Vagina (tissue), 2 donors: ENCODE results near the gene RNF6. TPM values are rescaled to one million over a fixed set of nuclear protein-coding genes. Genes with fewer than 3 reads are reported as not detected.
A peak's percentile ranks its signal among the peaks of the same experiment; 100 is the strongest.

Experiments used
- DNase-seq, 2 donors: peaks; one replicate each; pipeline ENCODE4 v3.0.0-alpha.2; 2017; ENCODE audit errors: extremely low spot score in 2 of 2
- H3K27ac ChIP-seq: fragments of 200-600 bp; sonication (generic); one replicate; pipeline ENCODE4 v1.5.1; 2019
- H3K27me3 ChIP-seq: fragments of 200-600 bp; sonication (generic); one replicate; pipeline ENCODE4 v1.5.1; 2019
- H3K36me3 ChIP-seq, 2 donors: fragments of 200-600 bp; sonication (generic); one replicate each; pipeline ENCODE4 v1.5.1; 2017 to 2019
- H3K4me1 ChIP-seq: fragments of 200-600 bp; sonication (generic); one replicate; pipeline ENCODE4 v1.5.1; 2019
- H3K4me3 ChIP-seq, 2 donors: fragments of 200-600 bp; sonication (generic); 1 replicate in 1 of 2; 2 replicates in 1 of 2; pipeline ENCODE4 v1.5.1; 2016 to 2019
- H3K9me3 ChIP-seq: fragments of 200-600 bp; sonication (generic); one replicate; pipeline ENCODE4 v1.5.1; 2019
- CTCF ChIP-seq, 3 experiments: fragments of 450-650 bp in 2 of 3; fragments of 200-600 bp in 1 of 3; sonication (generic) in 1 of 3; IDR thresholded peaks; one replicate each; pipeline ENCODE4 v1.5.1; 2017 to 2019; ENCODE audit warnings: antibody characterized with exemption in 3 of 3, mild to moderate bottlenecking in 2 of 3, moderate library complexity in 2 of 3
- POLR2A ChIP-seq, 2 donors: fragments of 450-650 bp; IDR thresholded peaks; one replicate each; pipeline ENCODE4 v1.6.1; 2017; ENCODE audit warnings: antibody characterized with exemption in 2 of 2, mild to moderate bottlenecking in 2 of 2, moderate library complexity in 2 of 2
- POLR2AphosphoS5 ChIP-seq, 2 donors: sonication (generic); formaldehyde crosslinking; IDR thresholded peaks; one replicate each; pipeline ENCODE4 v1.9.0; 2017; ENCODE audit warnings: antibody characterized with exemption in 2 of 2, mild to moderate bottlenecking in 2 of 2, low read depth in 1 of 2; ENCODE audit not compliant: insufficient read depth in 1 of 2
- intact Hi-C: fragments of 100-400 bp; cut with DNase I; formaldehyde crosslinking; loops from one replicate; pipeline ENCODE4 v1.15.1; 2023
- total RNA-seq: library from RNA; depleted of rRNA; stranded (reverse); fragments of >200 nt; gene quantifications from one replicate; pipeline ENCODE4 v1.2.3, GENCODE V29; 2016

Gene RNF6
- total RNA-seq, 1 donor from 2014 or later = 22.1 TPM

GRCh38 chr13:26186995-26187394 lies 35.1 kb downstream of the RNF6 start:
- no peak for TF ChIP-seq POLR2A (IDR thresholded peaks at IDR 0.05)
- TF ChIP-seq CTCF (IDR thresholded peaks at IDR 0.05) = no peak
- no peak for TF ChIP-seq POLR2AphosphoS5 (IDR thresholded peaks at IDR 0.05; ENCODE audit: insufficient read depth in 1 of 2, low read depth in 1 of 2)
- intact Hi-C loops = loop anchor here (5.0 to 10.0 kb wide), 2 partner anchors 318 to 510 kb away; no protein-coding TSS in a partner anchor
- peaks cover 20% of the 10 kb centered on the region for H3K4me1 ChIP-seq

GRCh38 chr13:26186118-26186870 lies 35.8 kb downstream of the RNF6 start:
- no peaks in the 10 kb centered on the region for H3K9me3 ChIP-seq
- peak in 1 of 2 donors; percentile 91 for DNase-seq
- no peaks in the 10 kb centered on the region for H3K27me3 ChIP-seq
- peak overlapping the region; percentile 74 for H3K27ac ChIP-seq
- intact Hi-C loops = loop anchor here (5.0 to 10.0 kb wide), 2 partner anchors 319 to 511 kb away; no protein-coding TSS in a partner anchor
- peak in 1 of 3 experiments; percentile 20 for TF ChIP-seq CTCF (IDR thresholded peaks at IDR 0.05)
- TF ChIP-seq POLR2AphosphoS5 (IDR thresholded peaks at IDR 0.05; ENCODE audit: insufficient read depth in 1 of 2, low read depth in 1 of 2) = peak; percentile 74 to 83
- TF ChIP-seq POLR2A (IDR thresholded peaks at IDR 0.05) = no peak
- H3K36me3 ChIP-seq = no peaks in the 10 kb centered on the region
- H3K4me1 ChIP-seq = peaks cover 20% of the 10 kb centered on the region
- peak overlapping the region; percentile 50 to 54 for H3K4me3 ChIP-seq

More at GRCh38 chr13:26186995-26187394, 35.1 kb downstream of the RNF6 start:
- H3K27ac ChIP-seq = peak overlapping the region; percentile 74
- no peaks in the 10 kb centered on the region for H3K27me3 ChIP-seq
- H3K4me3 ChIP-seq = peak overlapping the region; percentile 50 to 54
- H3K9me3 ChIP-seq = no peaks in the 10 kb centered on the region
- DNase-seq = no peak
- no peaks in the 10 kb centered on the region for H3K36me3 ChIP-seq

GRCh38 chr13:26185720-26186117 lies 36.4 kb downstream of the RNF6 start:
- intact Hi-C loops = loop anchor here (5.0 to 10.0 kb wide), 2 partner anchors 319 to 512 kb away; no protein-coding TSS in a partner anchor
- Histone ChIP-seq H3K4me3 (peak overlapping the region; percentile 50 to 54), H3K36me3 (no peaks in the 10 kb centered on the region), H3K9me3 (no peaks in the 10 kb centered on the region), H3K27ac (peak overlapping the region; percentile 74), H3K27me3 (no peaks in the 10 kb centered on the region), H3K4me1 (peaks cover 20% of the 10 kb centered on the region)
- DNase-seq = no peak
- TF ChIP-seq POLR2AphosphoS5 (IDR thresholded peaks at IDR 0.05; ENCODE audit: insufficient read depth in 1 of 2, low read depth in 1 of 2) = no peak
- TF ChIP-seq CTCF (IDR thresholded peaks at IDR 0.05) = no peak
- no peak for TF ChIP-seq POLR2A (IDR thresholded peaks at IDR 0.05)

- no peak for DNase-seq
- H3K9me3 ChIP-seq = no peaks in the 10 kb centered on the region
- TF ChIP-seq POLR2A (IDR thresholded peaks at IDR 0.05) = no peak
- TF ChIP-seq CTCF (IDR thresholded peaks at IDR 0.05) = peak; percentile 16 to 70 (median 68)
- TF ChIP-seq POLR2AphosphoS5 (IDR thresholded peaks at IDR 0.05; ENCODE audit: insufficient read depth in 1 of 2, low read depth in 1 of 2) = no peak
- peaks cover 20% of the 10 kb centered on the region for H3K4me1 ChIP-seq
- H3K27me3 ChIP-seq = no peaks in the 10 kb centered on the region
- H3K36me3 ChIP-seq = no peaks in the 10 kb centered on the region
- no peak overlapping the region for H3K4me3 ChIP-seq
- intact Hi-C loops = loop anchor here (5.0 to 10.0 kb wide), 2 partner anchors 320 to 512 kb away; no protein-coding TSS in a partner anchor
- no peak overlapping the region for H3K27ac ChIP-seq
Observed at GRCh38 chr13:26184791-26185250, 37.3 kb downstream of the RNF6 start.
